Epithelial cell of proximal tubule (primary cell): ENCODE data around the gene TDO2. TPM values are rescaled to one million over a fixed set of nuclear protein-coding genes. Genes with fewer than 3 reads are reported as not detected.

ENCODE experiments used
- DNase-seq: peaks from one replicate; pipeline ENCODE4 v3.0.0-alpha.2; 2011; ENCODE audit warnings: low read depth
- H3K4me3 ChIP-seq: 2 replicates; pipeline ENCODE4 v1.5.1; 2011; ENCODE audit warnings: low read depth, mild to moderate bottlenecking, low read length
- total RNA-seq: library from RNA; depleted of rRNA; stranded (reverse); fragments of >200 nt; gene quantifications from 2 replicates; pipeline ENCODE4 v1.2.3, GENCODE V29; 2015
- TF ChIP-seq, protein P1 (sequence below): conservative IDR thresholded peaks from 2 replicates; pipeline ENCODE4 v1.5.1; 2012; ENCODE audit warnings: low read depth, mild to moderate bottlenecking, low read length

Gene TDO2
- total RNA-seq, 1 donor from 2014 or later: not detected

DNA sequence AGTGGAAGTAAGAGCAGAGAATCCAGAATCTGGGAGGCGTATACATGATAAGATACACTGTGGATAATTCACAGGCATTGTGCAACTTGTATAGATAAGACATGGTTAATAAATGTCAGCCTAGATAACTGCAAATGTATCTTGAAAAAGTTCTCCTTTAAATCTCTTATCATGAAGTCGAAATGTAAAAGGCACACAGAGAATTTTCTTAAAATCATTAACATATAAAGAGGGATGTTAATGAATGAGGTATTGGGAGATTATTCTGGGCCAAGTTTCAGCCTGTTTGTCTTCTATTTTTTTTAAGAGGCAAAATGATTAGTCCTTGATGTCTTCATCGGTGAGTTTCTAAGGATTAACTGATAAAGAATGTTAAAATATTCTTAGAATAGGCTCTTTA lies 835 bp downstream of the TDO2 start:
- DNase-seq: no peak
- TF ChIP-seq, protein P1, sequence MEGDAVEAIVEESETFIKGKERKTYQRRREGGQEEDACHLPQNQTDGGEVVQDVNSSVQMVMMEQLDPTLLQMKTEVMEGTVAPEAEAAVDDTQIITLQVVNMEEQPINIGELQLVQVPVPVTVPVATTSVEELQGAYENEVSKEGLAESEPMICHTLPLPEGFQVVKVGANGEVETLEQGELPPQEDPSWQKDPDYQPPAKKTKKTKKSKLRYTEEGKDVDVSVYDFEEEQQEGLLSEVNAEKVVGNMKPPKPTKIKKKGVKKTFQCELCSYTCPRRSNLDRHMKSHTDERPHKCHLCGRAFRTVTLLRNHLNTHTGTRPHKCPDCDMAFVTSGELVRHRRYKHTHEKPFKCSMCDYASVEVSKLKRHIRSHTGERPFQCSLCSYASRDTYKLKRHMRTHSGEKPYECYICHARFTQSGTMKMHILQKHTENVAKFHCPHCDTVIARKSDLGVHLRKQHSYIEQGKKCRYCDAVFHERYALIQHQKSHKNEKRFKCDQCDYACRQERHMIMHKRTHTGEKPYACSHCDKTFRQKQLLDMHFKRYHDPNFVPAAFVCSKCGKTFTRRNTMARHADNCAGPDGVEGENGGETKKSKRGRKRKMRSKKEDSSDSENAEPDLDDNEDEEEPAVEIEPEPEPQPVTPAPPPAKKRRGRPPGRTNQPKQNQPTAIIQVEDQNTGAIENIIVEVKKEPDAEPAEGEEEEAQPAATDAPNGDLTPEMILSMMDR: no peak
- no peak overlapping the region for H3K4me3 ChIP-seq

DNA sequence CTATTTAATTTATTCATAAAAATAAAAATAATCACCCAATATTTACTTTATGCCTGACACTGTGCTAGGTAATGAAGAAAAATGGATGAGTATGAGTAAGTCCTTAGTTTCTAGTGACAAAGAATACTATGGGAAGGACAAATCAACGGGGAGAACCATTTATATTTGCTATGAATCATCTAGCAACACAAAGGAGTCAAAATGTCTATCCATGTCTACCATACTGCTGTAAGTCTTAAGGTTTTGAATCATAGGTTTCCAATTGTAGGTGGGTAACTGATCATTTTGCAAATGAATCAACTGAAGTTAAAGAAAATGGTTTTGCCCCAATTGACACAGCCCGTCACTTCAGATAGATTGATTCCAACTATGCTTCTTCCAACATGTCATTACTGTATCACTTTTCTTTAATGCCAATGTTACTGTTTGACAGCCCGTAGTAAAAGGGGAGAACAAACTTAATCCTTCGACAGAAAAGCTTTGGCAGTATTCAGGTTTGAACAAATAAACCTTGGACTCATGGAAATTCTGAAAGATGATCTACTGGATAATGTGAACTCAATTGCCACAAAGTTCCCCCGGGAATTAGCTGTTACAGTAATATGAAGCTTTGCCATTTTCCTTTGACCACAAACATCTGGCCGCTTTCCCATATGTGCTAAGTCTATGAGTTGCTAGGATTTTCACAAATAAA lies 3.2 kb downstream of the TDO2 start:
- H3K4me3 ChIP-seq: no peak overlapping the region
- TF ChIP-seq, protein P1: no peak
- peak; percentile 30 for DNase-seq

DNA sequence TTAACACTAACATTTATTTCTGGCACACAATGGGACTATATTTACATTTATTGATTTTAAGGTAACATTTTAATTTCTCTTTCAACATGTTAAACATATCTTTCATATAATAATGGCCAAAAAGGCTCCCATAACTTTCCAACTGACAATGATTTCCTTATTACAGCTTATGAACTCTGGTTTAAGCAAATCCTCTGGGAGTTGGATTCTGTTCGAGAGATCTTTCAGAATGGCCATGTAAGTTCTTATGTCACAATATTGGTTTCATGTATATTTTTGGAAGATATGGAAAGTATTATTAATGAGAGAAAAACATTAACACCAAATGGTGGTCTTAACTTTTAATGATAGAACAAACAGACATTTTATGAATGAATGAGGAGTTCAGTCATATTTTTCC lies 4.1 kb downstream of the TDO2 start:
- H3K4me3 ChIP-seq: no peak overlapping the region
- TF ChIP-seq, protein P1: no peak
- no peak for DNase-seq

DNA sequence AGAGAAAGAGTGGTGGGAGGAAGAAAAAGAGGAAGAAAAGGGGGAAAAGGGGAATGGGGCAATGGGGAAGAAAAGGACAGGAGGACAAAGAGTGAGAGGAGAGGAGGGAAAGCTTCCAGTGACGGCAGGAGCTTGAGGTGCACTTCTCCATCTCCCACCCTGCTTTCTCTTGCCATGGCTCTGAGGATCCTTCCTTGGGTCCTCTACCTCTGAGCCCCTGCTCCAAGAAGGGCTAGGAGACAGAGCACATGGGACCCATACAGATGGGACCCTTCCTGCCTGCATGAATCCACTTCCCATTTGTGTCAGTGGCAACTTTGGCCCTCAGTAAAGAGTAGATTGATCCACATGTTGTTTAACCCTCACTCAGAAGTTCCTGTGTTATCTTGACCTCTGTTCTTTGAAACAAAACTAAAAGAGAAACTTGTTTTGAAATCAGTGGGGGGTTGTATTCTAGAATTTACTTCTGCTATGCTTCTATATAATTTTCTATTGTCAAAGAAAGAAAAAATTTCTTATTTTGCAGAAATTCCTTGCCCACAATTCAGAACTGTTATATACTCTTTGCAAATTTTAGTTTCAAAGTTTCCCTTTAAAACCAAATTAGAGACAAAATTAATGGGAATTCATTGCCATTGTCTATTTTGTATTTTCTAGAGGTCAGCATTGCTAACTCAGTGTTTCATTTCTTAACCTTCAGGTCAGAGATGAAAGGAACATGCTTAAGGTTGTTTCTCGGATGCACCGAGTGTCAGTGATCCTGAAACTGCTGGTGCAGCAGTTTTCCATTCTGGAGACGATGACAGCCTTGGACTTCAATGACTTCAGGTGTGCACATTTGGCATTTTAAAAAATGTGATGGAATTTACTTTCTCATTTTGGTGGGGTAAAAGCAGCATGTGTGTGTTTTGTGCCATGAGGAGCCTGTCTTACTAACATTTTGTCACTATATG lies 5.0 kb downstream of the TDO2 start:
- TF ChIP-seq, protein P1: no peak
- no peak for DNase-seq
- H3K4me3 ChIP-seq: no peak overlapping the region

DNA sequence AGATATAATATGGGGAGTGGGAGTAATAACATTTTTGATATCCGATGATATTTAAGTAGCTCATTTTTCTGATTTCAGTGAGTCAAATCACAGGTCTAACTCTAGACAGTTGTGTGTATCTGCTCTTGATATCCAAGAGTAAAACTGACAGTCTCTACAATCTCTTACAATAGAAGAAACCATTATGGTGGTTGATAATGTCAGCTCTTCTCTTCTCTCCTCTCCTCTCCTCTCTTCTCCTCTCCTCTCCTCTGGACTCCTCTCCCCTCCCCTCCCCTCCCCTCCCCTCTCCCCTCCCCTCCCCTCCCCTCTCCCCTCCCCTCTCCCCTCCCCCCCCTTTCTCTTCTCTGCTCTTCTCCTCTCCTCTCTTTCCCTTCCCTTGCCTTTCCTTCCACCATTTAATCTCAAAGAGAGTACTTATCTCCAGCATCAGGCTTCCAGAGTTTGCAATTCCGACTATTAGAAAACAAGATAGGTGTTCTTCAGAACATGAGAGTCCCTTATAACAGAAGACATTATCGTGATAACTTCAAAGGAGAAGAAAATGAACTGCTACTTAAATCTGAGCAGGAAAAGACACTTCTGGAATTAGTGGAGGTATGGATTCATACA lies 6.2 kb downstream of the TDO2 start:
- DNase-seq: no peak
- no peak overlapping the region for H3K4me3 ChIP-seq
- TF ChIP-seq, protein P1: no peak

DNA sequence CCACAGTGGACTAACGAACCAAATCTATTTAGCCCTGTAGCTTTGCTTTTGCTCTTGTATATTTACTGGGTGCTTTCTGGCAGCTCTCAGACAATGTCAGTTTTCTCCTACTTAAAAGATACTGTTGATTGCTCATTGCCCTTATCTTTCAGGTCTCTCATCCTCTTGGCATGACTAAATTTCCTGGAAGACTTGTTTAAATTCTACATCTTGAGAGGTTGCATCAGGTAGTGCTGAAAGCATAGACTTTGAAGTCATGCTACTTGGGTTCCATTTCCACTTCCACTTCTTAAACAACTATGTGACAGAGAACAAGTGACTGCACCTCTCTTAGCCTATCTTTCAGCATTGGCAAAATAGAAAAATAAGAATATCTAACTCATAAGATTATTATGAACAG lies 8.4 kb downstream of the TDO2 start:
- TF ChIP-seq, protein P1: no peak
- no peak for DNase-seq
- no peak overlapping the region for H3K4me3 ChIP-seq
